Stimulated activated CD8-positive, alpha-beta memory T cell treated with anti-CD3 and anti-CD28 coated beads, Interleukin-7, amount 100 ng/mL, for 4 hours (primary cell): Measurements from ENCODE around the gene ANP32A.

Source experiments
- DNase-seq, 2 donors: peaks; one replicate each; pipeline ENCODE4 v3.0.0-alpha.2; 2020; ENCODE audit warnings: low read depth in 2 of 2

Gene ANP32A

DNA sequence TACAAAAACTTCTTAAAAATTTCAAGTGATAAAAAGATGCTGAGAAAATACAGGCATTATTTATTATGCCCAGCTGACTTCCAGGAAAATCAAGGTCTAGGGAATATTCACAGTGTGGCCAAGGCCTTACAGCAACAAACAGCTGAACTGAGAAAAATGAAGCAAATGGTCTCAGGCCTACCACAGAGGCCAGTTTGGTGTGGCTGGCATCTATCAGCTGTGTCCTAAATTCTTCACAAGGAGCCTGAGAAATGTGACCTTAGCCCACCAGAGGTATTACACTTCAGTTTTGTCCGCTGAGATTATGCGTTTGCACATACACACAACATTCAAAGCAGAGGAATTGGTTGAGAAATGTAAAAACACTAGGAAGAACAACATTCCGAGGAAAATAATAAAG lies 77.4 kb downstream of the ANP32A start:
- DNase-seq: no peak

GRCh38 chr15:68739390-68740080 lies 81.2 kb downstream of the ANP32A start:
- no peak for DNase-seq

DNA sequence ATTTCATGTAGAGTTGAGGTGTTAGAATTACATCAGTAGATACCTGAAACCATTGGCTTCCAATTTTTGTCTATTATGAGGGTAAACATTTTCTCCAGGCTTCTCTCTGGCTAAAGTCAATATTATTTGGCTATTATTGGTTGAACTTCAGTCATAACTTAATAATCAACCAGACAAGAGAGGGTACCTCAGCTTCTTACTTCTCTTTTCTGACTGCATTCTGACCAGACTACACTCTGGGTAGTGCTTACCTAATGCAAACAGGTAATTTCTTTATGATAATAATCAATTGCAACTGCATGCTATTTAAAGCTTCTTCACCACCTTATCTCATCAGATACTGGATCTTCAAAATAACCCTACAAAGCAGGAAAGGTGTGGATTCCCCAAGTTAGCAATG lies 85.1 kb downstream of the ANP32A start:
- no peak for DNase-seq

DNA sequence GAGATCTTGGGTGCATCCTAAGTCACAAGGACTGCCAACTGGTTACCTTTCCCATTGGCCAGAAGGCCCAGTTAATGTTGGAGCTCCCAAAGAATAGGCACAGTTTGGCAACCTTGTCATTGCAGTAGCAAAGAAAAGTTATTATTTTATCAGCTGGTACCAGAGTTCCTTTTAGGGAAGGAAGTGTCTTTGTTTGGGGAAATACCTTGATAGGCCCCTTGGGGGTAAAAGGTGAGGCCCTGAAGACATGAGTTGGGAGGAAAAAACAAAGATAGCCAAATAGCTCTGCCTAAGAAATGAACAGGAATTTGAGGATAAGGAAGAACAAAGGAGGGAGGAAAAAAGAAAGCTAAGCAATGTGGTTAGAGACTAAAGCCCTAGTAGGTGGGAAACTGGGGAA lies 85.8 kb downstream of the ANP32A start:
- DNase-seq: no peak

- no peak for DNase-seq
Measured at GRCh38 chr15:68734352-68734751, 86.3 kb downstream of the ANP32A start.

DNA sequence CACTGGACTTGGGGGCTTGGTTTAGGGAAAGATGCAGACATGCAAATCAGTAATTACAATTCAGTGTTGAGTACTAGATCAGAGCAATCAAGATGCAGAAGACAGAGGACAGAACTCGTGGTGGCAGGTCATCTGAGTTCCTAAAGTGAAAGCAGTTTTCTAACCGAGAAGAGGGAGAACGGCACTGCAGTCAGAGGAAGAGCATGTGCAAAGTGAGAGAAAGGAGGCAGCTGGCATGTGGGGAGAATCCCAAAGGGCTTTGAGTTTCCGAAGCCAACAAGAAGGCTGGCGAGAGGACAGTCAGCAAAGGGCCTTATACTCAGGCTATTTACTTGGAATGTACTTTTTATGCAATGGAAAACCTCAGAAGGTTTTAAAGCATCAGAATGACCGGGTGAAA lies 87.0 kb downstream of the ANP32A start:
- DNase-seq: no peak

- DNase-seq: no peak
Measured at GRCh38 chr15:68732451-68732850, 88.2 kb downstream of the ANP32A start.

DNA sequence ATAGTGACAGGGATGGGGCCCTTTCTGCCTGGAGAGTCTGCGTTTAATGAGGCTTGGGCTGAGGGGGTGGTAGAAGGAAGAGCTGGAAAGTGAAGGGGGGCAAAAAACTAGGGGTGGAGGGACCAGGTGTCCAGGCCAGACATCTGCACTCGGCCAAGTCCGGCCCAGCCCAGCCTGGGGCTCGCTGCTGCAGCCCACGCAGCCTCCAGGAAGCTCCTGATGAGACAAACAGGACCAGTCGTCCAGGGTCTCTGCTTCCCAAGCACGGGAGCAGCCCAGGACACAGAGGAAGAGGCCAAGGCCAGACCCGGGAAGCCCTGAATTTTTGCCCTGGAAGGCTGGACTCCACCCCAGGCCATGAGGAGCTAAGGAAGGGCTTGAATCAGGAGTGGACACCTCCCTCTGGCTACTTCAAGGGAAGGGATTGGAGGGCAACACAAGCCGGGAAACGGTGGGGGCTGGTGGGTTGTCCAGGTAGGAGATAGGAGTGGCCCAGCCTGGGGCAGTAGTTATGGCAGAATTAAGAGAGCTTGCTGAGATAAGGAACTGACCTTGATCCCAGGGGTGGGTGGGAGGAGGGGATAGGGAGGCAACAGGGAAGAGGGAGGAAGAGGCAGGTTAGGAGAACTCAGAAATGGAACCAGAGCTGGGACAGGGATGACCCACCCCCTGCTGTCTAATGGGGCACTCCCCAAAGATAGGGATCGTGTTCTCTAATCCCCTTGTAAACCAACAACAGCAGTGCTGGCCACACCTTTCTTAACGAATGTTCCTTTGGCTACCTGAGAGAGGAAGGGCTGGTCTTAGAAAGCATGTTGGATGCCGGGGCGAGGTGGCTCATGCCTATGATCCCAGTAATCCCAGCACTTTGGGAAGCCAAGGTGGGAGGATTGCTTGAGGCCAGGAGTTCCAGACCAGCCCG lies 89.5 kb downstream of the ANP32A start:
- no peak for DNase-seq

- no peak for DNase-seq
Measured at GRCh38 chr15:68730471-68730919, 90.2 kb downstream of the ANP32A start.

DNA sequence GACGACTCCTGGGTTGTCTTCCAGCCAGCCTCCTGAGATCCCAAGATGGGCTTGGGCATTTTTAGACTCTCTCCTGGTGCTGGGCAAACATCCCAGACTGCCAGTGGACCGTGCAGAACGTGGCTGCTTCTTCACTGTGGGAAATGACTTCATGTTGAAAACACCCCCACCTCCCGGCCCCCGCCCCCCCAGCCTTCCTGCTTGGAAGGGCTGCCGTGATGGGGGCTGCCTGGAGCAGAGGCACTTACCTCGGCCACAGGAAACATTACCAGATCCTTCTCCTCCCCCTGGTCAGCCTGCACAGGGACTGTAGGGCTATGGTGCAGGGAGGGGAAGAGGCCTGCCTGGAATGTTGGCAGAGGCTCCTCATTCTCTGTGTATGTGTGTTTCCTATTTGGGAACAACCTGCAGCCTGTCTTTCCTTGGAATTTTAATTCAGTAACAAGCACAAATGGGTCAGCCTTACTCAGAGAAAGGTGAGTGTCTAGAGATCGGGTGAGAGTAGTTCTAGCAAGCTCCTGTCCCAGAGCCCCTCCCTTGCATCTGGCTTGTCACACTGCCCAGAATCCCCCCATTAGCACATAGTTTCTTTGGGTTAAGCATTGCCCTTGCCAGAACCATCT lies 90.8 kb downstream of the ANP32A start:
- no peak for DNase-seq
